Measurements from ENCODE around the gene KATNB1.

KATNB1 gene

DNA sequence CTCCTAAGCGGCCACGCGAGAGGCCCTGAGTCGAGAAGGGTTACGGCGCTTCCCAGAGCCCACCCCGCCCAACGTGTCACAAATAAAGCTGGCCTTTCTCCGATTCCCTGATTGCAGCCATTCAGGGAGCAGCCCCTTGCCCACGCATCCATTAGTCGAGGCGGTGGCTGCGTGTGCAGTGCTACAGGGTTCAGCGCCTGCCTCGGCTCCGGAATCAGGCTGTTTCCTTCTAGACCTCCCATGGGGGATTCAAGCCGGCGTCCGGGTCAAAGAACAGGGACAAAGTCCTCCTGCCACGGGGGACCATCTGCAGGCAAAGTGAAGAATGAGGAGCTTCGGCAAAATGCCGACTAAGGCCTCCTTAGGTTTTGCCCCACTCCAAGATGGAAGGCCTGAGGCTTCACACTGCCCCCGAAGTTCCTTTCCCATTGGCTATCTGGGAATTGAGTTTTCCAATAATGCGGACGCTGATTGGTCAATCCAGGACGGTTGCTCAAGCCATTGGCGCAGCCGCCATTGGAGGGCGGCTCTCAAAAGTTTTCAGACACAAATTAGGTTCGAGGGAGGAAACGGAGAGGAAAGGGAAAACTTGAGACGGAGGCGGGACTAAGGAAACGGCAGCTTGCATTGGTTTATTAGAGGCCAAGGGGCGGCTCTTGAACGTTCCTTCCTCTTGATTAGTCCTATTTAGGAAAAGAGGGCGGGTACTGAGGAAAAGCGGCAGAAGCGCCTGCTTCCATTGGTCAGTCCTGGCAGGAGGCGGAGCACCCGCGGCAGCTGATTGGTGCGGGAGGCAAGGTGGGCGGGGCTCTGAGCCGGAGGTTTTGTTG, 430 bp upstream of the KATNB1 start:
- Histone ChIP-seq H4K20me1 (ENCODE audit: insufficient read depth, low read length) (0 out of 2 replicates have a peak, but pooled peaks cover 2% of the 10 kb centered on the region), H2AFZ (ENCODE audit: low read depth, low read length) (peak overlapping the region; percentile 78), H3K27me3 (ENCODE audit: insufficient read depth, low read length, poor library complexity) (no peaks in the 10 kb centered on the region), H3K9me3 (ENCODE audit: insufficient read depth, low read length, severe bottlenecking) (peaks cover 2% of the 10 kb centered on the region), H3K4me1 (ENCODE audit: insufficient read depth, low read length) (peaks cover 40% of the 10 kb centered on the region), H3K27ac (ENCODE audit: low read length) (peak overlapping the region; percentile 87), H3K9ac (ENCODE audit: low read depth, low read length) (peak overlapping the region; percentile 77), H3K79me2 (ENCODE audit: insufficient read depth, low read length) (peaks cover 44% of the 10 kb centered on the region), H3K4me3 (ENCODE audit: low read depth in 1 of 2, low read length in 2 of 2) (peak overlapping the region; percentile 74 to 80), H3K36me3 (ENCODE audit: insufficient read depth, low read length) (peaks cover 32% of the 10 kb centered on the region), H3K4me2 (ENCODE audit: insufficient read depth, low read length) (peak overlapping the region; percentile 88)
- ATAC-seq (ENCODE audit: insufficient read depth, low read depth) = peak; percentile 89
- TF ChIP-seq, protein P1, sequence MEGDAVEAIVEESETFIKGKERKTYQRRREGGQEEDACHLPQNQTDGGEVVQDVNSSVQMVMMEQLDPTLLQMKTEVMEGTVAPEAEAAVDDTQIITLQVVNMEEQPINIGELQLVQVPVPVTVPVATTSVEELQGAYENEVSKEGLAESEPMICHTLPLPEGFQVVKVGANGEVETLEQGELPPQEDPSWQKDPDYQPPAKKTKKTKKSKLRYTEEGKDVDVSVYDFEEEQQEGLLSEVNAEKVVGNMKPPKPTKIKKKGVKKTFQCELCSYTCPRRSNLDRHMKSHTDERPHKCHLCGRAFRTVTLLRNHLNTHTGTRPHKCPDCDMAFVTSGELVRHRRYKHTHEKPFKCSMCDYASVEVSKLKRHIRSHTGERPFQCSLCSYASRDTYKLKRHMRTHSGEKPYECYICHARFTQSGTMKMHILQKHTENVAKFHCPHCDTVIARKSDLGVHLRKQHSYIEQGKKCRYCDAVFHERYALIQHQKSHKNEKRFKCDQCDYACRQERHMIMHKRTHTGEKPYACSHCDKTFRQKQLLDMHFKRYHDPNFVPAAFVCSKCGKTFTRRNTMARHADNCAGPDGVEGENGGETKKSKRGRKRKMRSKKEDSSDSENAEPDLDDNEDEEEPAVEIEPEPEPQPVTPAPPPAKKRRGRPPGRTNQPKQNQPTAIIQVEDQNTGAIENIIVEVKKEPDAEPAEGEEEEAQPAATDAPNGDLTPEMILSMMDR (IDR thresholded peaks at IDR 0.05; ENCODE audit: borderline replicate concordance, extremely low read depth, low read length, poor library complexity, severe bottlenecking) = no peak
- no peak for TF ChIP-seq EZH2 (IDR thresholded peaks at IDR 0.05; ENCODE audit: borderline replicate concordance, low read depth, low read length, severe bottlenecking)
- peak; percentile 100 for DNase-seq

DNA sequence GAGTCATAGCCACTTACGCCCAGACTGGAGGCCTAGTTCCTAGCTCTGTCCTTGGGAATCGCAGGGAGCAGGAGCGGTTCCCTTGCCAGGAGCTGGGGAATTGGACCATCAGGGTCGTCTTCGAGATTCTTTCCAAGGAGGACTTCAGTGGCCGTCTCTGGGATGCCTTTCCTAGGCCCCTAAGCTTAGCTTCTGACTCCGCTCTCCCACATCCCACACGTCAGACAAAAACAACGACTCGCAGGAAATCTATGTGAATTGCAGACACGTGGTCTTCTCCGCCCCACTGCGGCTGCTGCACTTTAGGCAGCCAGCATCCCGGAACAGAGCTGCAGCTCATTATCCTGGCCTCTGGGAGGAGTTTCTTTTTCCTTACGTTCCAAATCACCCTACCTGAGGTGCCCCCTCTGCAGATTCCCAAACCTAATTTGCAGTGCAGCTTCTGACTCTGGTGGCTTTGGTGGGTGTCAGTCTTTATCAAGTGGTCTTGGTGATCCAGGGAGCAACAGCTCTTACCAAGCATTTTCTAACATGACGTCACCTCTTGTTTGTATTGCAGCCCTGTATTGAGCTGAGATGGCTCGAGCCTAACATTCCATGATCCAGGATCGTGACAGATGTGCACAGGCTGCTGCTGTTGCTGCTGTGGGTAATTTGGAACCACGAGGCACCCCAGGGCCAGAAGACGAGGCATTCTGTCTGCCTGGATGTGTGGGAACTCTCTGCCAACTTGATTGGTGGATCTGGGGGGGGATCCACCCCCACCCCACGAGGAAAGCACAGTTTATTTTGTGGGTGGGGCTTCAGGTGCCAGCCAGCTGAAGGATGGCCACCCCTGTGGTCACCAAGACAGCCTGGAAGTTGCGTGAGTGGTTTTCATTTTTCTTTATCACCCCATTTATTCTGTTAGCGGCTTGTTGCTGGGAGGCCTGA, 1.1 kb downstream of the KATNB1 start:
- Histone ChIP-seq H4K20me1 (ENCODE audit: insufficient read depth, low read length) (peaks cover 12% of the 10 kb centered on the region), H3K4me1 (ENCODE audit: insufficient read depth, low read length) (peaks cover 40% of the 10 kb centered on the region), H3K4me2 (ENCODE audit: insufficient read depth, low read length) (peak overlapping the region; percentile 88), H3K27ac (ENCODE audit: low read length) (peak overlapping the region; percentile 71), H3K36me3 (ENCODE audit: insufficient read depth, low read length) (peaks cover 46% of the 10 kb centered on the region), H3K79me2 (ENCODE audit: insufficient read depth, low read length) (peaks cover 45% of the 10 kb centered on the region), H2AFZ (ENCODE audit: low read depth, low read length) (peak overlapping the region; percentile 65), H3K9ac (ENCODE audit: low read depth, low read length) (peak overlapping the region; percentile 68), H3K27me3 (ENCODE audit: insufficient read depth, low read length, poor library complexity) (no peaks in the 10 kb centered on the region), H3K9me3 (ENCODE audit: insufficient read depth, low read length, severe bottlenecking) (peaks cover 2% of the 10 kb centered on the region), H3K4me3 (ENCODE audit: low read depth in 1 of 2, low read length in 2 of 2) (peak overlapping the region; percentile 74 to 80; a peak in 3 of 4 replicates)
- no peak for ATAC-seq (ENCODE audit: insufficient read depth, low read depth)
- TF ChIP-seq, protein P1 (IDR thresholded peaks at IDR 0.05; ENCODE audit: borderline replicate concordance, extremely low read depth, low read length, poor library complexity, severe bottlenecking) = peak; percentile 42
- TF ChIP-seq EZH2 (IDR thresholded peaks at IDR 0.05; ENCODE audit: borderline replicate concordance, low read depth, low read length, severe bottlenecking) = no peak
- peak; percentile 54 for DNase-seq

DNA sequence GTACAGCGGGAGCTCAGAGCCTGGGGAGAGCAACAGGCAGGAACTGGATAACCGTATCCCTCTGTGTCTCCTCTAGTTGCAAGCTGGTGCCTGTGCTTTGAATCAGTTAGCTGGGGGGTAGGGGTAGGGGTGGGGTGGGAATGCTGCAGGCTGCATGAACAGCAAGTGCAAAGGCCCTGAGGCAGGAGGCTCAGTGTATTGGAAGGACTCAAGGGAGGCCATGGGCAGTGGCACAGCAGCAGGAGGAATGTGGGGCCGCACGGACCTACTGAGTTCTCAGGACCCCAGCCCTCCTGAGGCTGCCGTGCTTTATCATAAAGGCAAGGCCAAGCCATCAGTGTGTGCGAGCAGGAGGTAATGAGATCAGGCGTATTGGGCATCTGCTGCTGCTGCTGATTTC, 3.3 kb downstream of the KATNB1 start:
- Histone ChIP-seq H3K9ac (ENCODE audit: low read depth, low read length) (no peak overlapping the region), H3K9me3 (ENCODE audit: insufficient read depth, low read length, severe bottlenecking) (no peaks in the 10 kb centered on the region), H3K4me3 (ENCODE audit: low read depth in 1 of 2, low read length in 2 of 2) (no peak overlapping the region), H3K27ac (ENCODE audit: low read length) (no peak overlapping the region), H2AFZ (ENCODE audit: low read depth, low read length) (no peak overlapping the region), H3K79me2 (ENCODE audit: insufficient read depth, low read length) (peaks cover 45% of the 10 kb centered on the region), H3K27me3 (ENCODE audit: insufficient read depth, low read length, poor library complexity) (no peaks in the 10 kb centered on the region), H3K4me2 (ENCODE audit: insufficient read depth, low read length) (peak overlapping the region; percentile 25), H4K20me1 (ENCODE audit: insufficient read depth, low read length) (peaks cover 15% of the 10 kb centered on the region), H3K4me1 (ENCODE audit: insufficient read depth, low read length) (peaks cover 38% of the 10 kb centered on the region), H3K36me3 (ENCODE audit: insufficient read depth, low read length) (peaks cover 65% of the 10 kb centered on the region)
- ATAC-seq (ENCODE audit: insufficient read depth, low read depth) (no peak), DNase-seq (no peak)
- TF ChIP-seq EZH2 (IDR thresholded peaks at IDR 0.05; ENCODE audit: borderline replicate concordance, low read depth, low read length, severe bottlenecking) = no peak
- TF ChIP-seq, protein P1 (IDR thresholded peaks at IDR 0.05; ENCODE audit: borderline replicate concordance, extremely low read depth, low read length, poor library complexity, severe bottlenecking) = no peak

All from DND-41 (cell line).